HG03280 (cell line): ENCODE results near the gene C4BPA.

Experiments used
- ATAC-seq: cut with Tn5 transposase; IDR thresholded peaks from one replicate; pipeline ENCODE4 v1.9.1; 2021; ENCODE audit warnings: mild to moderate bottlenecking, moderate library complexity; ENCODE audit not compliant: unreplicated experiment

Gene C4BPA

DNA sequence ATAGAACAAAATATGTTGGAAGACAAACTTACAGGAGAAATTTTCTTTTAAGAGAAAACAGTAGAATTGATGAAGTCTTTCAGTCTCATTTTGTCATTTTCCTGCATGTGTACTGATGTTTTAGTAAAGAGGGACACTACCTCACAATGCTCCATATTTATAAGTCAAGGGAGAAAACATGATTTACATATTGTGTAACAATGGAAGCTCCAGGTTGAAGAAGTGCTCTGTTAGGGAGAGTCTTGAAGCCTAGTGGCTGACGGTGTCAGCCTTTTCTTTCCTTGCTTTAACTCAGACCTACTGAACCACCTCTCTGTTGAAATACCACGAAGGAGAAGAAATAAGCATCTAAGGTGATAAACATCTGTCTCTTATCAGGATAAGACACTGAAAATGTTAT is 75.0 kb downstream of the C4BPA start:
- no peak for ATAC-seq

DNA sequence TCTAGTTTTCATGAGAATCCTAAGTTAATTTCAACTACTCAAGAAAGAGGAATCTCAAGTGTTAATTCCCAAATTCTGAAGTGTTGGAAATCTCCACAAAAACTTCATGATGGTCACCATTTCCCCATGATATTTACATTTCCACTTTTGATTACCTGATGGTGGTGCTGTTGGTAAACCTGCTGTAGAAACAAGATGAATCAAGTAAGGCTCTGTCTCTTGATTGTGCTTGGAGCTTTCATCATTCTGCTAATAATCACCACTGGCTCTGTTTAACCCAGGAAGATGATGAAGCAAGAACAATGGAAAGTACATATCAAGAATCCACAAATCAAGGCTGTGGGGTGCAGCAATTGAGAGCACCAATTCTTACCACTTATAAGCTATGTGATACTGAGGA is 77.8 kb downstream of the C4BPA start:
- no peak for ATAC-seq

DNA sequence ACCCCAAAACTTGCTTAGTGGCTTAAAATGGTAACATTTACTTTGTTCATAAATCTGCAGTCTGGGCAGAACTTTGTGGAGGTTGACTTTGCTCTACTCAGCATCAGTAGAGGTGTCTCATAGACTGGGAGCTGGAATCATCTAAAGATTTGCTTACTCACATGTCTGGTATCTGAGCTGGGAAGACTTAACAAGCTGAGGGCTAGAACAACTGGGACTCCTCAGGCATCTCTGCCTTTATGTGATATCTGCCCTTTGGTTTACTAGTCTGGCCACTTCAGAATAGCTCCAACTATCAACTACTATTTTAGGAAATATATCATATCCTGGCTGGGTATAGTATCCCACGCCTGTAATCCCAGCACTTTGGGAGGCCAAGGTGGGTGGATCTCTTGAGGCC is 82.5 kb downstream of the C4BPA start:
- no peak for ATAC-seq

DNA sequence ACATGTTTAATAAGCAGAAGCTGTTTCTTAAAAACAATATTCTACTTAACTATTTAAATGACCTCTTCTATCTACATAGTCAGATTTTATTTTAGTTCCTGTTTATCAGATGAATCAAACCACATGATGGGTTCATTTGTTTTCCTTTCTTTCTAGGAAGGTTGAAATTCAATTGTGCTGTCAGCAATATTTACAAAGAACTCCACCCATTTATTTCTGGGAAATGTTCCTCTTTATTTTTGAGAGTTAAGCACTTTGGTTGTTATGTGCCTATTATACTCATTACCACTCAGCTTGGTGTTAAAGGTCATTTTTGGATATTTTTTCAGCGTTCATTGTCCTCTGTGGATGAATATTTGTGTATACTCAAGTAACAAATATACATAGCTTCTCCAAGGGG is 84.9 kb downstream of the C4BPA start:
- ATAC-seq = no peak

DNA sequence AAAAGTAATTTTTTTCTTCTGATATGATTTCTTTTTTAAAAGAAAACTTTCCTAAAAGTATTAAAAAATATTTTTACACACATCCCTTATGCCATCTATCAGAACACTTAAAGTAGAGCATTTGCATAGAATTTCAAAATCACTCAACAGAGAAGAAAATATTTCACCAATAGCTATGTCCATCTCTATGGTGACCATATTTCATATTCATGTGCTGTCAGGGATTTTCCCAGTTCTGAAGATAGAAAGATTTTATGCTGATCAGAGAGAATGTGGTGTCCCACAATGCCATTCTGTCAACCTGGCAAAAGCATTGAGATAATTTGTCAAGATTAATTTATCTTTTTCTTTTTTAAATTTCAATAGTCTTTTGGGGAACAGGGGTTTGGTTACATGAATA is 87.0 kb downstream of the C4BPA start:
- no peak for ATAC-seq

DNA sequence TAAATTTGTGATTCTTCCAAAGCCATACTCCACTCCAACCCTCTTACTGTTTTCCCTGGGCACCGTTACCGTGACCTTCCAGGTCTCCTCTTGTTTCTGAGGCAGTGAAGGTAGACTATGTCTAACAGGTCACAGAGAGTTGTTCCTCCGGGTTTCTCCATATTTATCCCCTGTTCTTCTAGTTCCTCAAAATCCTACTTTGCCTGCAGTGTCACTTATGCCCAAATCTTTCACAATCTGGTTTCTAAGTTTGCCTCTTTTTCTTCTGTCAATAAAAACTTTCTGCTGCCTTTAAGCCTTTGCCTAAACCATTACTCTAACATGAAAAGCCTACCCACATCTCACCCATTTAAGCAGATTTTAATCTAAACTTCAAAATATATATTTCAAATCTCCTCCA is 87.7 kb downstream of the C4BPA start:
- no peak for ATAC-seq

DNA sequence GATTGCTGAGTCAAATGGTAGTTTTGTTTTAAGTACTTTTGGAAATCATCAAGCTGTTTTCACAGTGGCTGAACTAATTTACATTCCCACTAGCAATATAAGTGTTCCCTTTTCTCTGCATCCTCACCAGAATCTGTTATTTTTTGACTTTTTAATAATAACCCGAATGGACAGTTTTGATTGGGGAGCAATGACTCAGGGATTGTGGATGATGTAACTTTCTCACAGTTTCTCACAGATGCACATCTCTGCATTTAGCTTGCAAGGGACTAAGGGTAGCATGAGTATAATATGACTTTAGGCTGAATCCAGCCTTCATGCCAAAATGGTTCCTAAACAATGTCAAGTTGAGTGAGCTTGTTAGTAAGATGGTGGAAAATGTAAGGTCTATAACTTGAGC is 90.2 kb downstream of the C4BPA start:
- ATAC-seq = no peak
